22Rv1 (cell line): ENCODE measurements around the gene TRIM43.
"Not testable (repeated sequence)": the region's sequence is repeated elsewhere in the genome, so short reads cannot be mapped to it uniquely, and the experiment has no call there.

ENCODE experiments used
- ZFX ChIP-seq: fragments of 450-650 bp; IDR thresholded peaks from 2 replicates; pipeline ENCODE4 v1.6.1; 2017; ENCODE audit warnings: antibody characterized with exemption, borderline replicate concordance
- TF ChIP-seq, protein P1 (sequence below): fragments of 450-650 bp; IDR thresholded peaks from 2 replicates; pipeline ENCODE4 v1.5.1; 2017; ENCODE audit warnings: mild to moderate bottlenecking

DNA sequence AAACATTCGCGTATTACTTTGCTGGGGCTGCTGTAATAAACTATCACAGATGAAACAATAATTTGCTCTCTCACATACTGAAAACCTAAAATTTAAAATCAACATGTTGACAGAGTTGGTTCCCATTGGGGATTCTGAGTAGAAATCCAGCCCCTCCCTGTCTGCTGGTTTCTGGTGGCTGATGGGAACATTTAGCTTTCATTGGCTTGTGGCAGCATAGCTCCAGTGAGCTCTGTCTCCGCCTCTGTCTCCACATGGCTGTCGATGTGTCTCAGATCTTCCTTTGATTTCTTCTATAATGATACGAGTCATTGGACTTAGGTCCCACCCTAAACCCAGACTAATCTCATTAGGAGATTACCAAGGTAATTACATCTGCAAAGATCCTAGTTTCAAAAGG lies 30.9 kb downstream of the TRIM43 start:
- TF ChIP-seq, protein P1, sequence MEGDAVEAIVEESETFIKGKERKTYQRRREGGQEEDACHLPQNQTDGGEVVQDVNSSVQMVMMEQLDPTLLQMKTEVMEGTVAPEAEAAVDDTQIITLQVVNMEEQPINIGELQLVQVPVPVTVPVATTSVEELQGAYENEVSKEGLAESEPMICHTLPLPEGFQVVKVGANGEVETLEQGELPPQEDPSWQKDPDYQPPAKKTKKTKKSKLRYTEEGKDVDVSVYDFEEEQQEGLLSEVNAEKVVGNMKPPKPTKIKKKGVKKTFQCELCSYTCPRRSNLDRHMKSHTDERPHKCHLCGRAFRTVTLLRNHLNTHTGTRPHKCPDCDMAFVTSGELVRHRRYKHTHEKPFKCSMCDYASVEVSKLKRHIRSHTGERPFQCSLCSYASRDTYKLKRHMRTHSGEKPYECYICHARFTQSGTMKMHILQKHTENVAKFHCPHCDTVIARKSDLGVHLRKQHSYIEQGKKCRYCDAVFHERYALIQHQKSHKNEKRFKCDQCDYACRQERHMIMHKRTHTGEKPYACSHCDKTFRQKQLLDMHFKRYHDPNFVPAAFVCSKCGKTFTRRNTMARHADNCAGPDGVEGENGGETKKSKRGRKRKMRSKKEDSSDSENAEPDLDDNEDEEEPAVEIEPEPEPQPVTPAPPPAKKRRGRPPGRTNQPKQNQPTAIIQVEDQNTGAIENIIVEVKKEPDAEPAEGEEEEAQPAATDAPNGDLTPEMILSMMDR, result not testable (repeated sequence)
- TF ChIP-seq ZFX, result not testable (repeated sequence)
